H54 (cell line): ENCODE data around the gene ANXA4.
A peak's percentile ranks its signal among the peaks of the same experiment; 100 is the strongest.

Experiments
- DNase-seq: peaks from one replicate; pipeline ENCODE4 v3.0.0; 2011; ENCODE audit warnings: low spot score, mixed read lengths; ENCODE audit not compliant: insufficient read length
- FAIRE-seq: peaks from 3 replicates; lab custom pipeline; 2011; peaks lifted over from hg19 to GRCh38; lab: Jason Lieb, UNC
- POLR2A ChIP-seq: IDR thresholded peaks from 2 replicates; pipeline ENCODE4 v1.6.1; 2011; ENCODE audit warnings: low read depth, mild to moderate bottlenecking, low read length

The ANXA4 gene

DNA sequence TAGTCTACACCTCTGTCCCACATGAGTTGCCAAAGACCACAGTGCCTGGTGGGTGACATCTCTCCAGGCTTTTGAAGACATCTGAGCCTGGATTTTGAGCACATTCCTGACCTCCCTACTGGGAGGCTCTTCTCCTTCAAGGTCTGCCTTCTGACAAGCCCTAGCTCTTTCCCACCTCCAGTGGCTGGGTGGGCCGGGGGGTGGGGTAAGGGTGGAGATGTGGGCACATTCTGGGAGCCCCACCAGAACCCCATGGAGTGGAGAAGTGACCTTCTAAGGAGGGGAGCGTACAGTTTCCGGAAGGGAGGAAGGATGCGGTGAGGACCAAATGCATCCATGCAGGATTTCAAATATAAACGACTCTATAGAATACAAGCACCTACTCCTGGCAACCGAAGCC is 27.9 kb upstream of the ANXA4 start:
- no peak for TF ChIP-seq POLR2A
- DNase-seq (no peak), FAIRE-seq (no peak)

- DNase-seq (peak; percentile 53), FAIRE-seq (peak; percentile 82)
Observed at GRCh38 chr2:69714539-69715220, 27.3 kb upstream of the ANXA4 start.

- FAIRE-seq (no peak), DNase-seq (no peak)
- TF ChIP-seq POLR2A = no peak
Observed at GRCh38 chr2:69715964-69716363, 26.0 kb upstream of the ANXA4 start.

GRCh38 chr2:69716555-69717120 is 25.3 kb upstream of the ANXA4 start:
- no peak for TF ChIP-seq POLR2A
- FAIRE-seq (no peak), DNase-seq (no peak)

- DNase-seq = no peak
- FAIRE-seq = no peak
- no peak for TF ChIP-seq POLR2A
Observed at GRCh38 chr2:69717186-69717585, 24.7 kb upstream of the ANXA4 start.

DNA sequence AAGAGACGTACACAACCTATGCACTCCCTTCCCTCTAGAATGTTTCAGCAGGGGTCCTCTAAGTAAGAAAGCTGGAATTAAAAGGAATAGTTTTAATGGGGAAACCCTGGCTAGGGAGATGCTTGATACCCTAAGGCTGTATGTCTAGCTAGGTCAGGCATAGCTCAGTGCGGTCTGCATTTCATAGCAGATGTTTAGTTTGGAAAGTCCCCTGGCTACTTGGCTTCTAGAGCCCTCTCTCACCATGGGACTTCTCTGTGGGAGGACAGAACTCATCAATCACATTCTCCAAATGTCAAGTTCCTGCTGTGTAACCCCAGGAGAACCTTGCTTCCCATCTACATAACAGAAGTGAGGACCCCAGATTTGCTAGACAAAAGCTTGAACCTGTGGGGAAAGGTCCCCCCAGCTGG is 24.1 kb upstream of the ANXA4 start:
- FAIRE-seq = no peak
- DNase-seq = no peak
- no peak for TF ChIP-seq POLR2A

GRCh38 chr2:69718338-69718965 is 23.5 kb upstream of the ANXA4 start:
- FAIRE-seq (no peak), DNase-seq (no peak)
- TF ChIP-seq POLR2A = no peak

- no peak for DNase-seq
- no peak for TF ChIP-seq POLR2A
Observed at GRCh38 chr2:69720404-69720803, 21.5 kb upstream of the ANXA4 start.

DNA sequence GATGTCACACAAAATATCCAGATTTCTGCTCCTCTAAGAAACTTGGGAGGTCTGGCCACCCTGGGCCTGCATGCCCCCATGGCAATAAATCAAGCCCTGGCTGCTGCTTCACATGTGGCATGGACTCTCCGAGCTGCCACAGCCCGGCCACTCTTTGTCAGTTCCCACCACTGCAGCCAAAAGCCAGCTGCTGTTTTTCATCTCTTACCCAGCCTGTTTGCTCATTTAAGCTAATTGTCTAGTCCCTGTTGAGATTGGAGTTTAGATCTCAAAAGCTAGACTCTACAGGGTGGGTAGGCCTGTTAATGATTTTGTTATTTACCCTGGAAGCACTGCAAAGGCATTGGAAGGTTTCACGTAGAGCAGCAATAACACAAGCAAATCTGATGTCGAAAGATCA is 20.9 kb upstream of the ANXA4 start:
- FAIRE-seq = no peak
- no peak for DNase-seq
- TF ChIP-seq POLR2A = no peak

More at GRCh38 chr2:69720404-69720803, 21.5 kb upstream of the ANXA4 start:
- no peak for FAIRE-seq

- DNase-seq (no peak), FAIRE-seq (no peak)
- no peak for TF ChIP-seq POLR2A
Observed at GRCh38 chr2:69723791-69724190, 18.1 kb upstream of the ANXA4 start.

- FAIRE-seq = peak; percentile 98
Observed at GRCh38 chr2:69724540-69725159, 17.3 kb upstream of the ANXA4 start.

GRCh38 chr2:69725706-69726360 is 16.1 kb upstream of the ANXA4 start:
- DNase-seq (no peak), FAIRE-seq (no peak)

More at GRCh38 chr2:69724540-69725159, 17.3 kb upstream of the ANXA4 start:
- no peak for TF ChIP-seq POLR2A
- peak; percentile 49 for DNase-seq

DNA sequence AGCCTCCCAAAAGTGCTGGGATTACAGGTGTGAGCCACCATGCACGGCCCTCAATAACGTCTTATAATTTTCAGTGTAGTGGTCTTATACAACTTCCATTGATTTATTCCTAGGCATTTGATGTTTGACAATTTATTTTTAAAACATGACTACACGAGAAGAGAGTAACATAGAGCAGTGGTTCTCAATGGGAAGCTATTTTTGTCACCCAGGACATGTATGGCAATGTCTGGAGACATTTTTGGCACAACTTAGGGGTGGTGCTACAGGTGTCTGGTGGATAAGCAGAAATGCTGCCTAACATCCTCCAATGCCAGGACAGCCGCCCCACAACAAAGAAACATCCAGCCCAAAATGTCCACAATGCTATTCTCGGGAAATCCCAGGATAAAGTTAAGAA is 12.7 kb upstream of the ANXA4 start:
- TF ChIP-seq POLR2A = no peak
- no peak for DNase-seq
- FAIRE-seq = no peak

More at GRCh38 chr2:69725706-69726360, 16.1 kb upstream of the ANXA4 start:
- TF ChIP-seq POLR2A = no peak

- no peak for TF ChIP-seq POLR2A
- DNase-seq (no peak), FAIRE-seq (no peak)
Observed at GRCh38 chr2:69729781-69730180, 12.2 kb upstream of the ANXA4 start.
